Keratinocyte (primary cell): Measurements from ENCODE around the gene PYDC1. TPM values are rescaled to one million over a fixed set of nuclear protein-coding genes. Genes with fewer than 3 reads are reported as not detected.

Experiments
- DNase-seq: peaks from one replicate; pipeline ENCODE4 v3.0.0-alpha.2; 2011; ENCODE audit warnings: low read depth, missing footprints, low spot score
- FAIRE-seq: peaks from 2 replicates; lab custom pipeline; 2011; peaks lifted over from hg19 to GRCh38; lab: Jason Lieb, UNC
- H2AFZ ChIP-seq: 2 replicates; pipeline ENCODE4 v1.6.0; 2012; ENCODE audit warnings: low read length, control low read depth, inconsistent platforms; ENCODE audit not compliant: control insufficient read depth
- H3K27ac ChIP-seq: 2 replicates; pipeline ENCODE4 v1.5.1; 2011; ENCODE audit warnings: low read length; ENCODE audit not compliant: control insufficient read depth, insufficient read depth
- H3K27me3 ChIP-seq: 3 replicates; pipeline ENCODE4 v1.6.0; 2011; ENCODE audit warnings: low read length; ENCODE audit not compliant: control insufficient read depth, insufficient read depth; ENCODE audit errors: extremely low read depth
- H3K36me3 ChIP-seq, 2 experiments: 2 replicates in 1 of 2; 3 replicates in 1 of 2; pipeline ENCODE4 v1.5.1; 2011; ENCODE audit warnings: low read length in 2 of 2, mild to moderate bottlenecking in 1 of 2; ENCODE audit not compliant: control insufficient read depth in 2 of 2, insufficient read depth in 2 of 2; ENCODE audit errors: extremely low read depth in 1 of 2
- H3K4me1 ChIP-seq: 3 replicates; pipeline ENCODE4 v1.5.1; 2011; ENCODE audit warnings: low read length; ENCODE audit not compliant: control insufficient read depth, insufficient read depth; ENCODE audit errors: extremely low read depth
- H3K4me2 ChIP-seq: 3 replicates; pipeline ENCODE4 v1.6.0; 2011; ENCODE audit warnings: low read depth, low read length; ENCODE audit not compliant: control insufficient read depth, insufficient read depth; ENCODE audit errors: extremely low read depth
- H3K4me3 ChIP-seq, 3 experiments: fragments of 200-600 bp in 1 of 3; sonication (generic) in 1 of 3; 2 replicates in 2 of 3; 3 replicates in 1 of 3; pipeline ENCODE4 v1.5.1; 2011 to 2016; ENCODE audit warnings: low read length in 3 of 3, mild to moderate bottlenecking in 3 of 3, control low read depth in 2 of 3, inconsistent platforms in 1 of 3, low read depth in 1 of 3, mixed read lengths in 1 of 3, mixed run types in 1 of 3, moderate library complexity in 1 of 3; ENCODE audit not compliant: control insufficient read depth in 2 of 3, insufficient read depth in 2 of 3; ENCODE audit errors: extremely low read depth in 1 of 3
- H3K79me2 ChIP-seq: 2 replicates; pipeline ENCODE4 v1.6.0; 2012; ENCODE audit warnings: low read length; ENCODE audit not compliant: control insufficient read depth, insufficient read depth
- H3K9ac ChIP-seq: 3 replicates; pipeline ENCODE4 v1.6.0; 2011; ENCODE audit warnings: low read length; ENCODE audit not compliant: control insufficient read depth, insufficient read depth; ENCODE audit errors: extremely low read depth
- H3K9me1 ChIP-seq: 3 replicates; pipeline ENCODE4 v1.6.0; 2011; ENCODE audit warnings: low read length; ENCODE audit not compliant: control insufficient read depth, insufficient read depth; ENCODE audit errors: extremely low read depth
- H3K9me3 ChIP-seq: 2 replicates; pipeline ENCODE4 v1.5.1; 2012; ENCODE audit warnings: low read depth, low read length; ENCODE audit not compliant: control insufficient read depth
- H4K20me1 ChIP-seq: 3 replicates; pipeline ENCODE4 v1.6.0; 2011; ENCODE audit warnings: low read length; ENCODE audit not compliant: control insufficient read depth, insufficient read depth; ENCODE audit errors: extremely low read depth
- EZH2 ChIP-seq: IDR thresholded peaks from one replicate; pipeline ENCODE4 v1.6.1; 2012; ENCODE audit warnings: inconsistent platforms, mild to moderate bottlenecking, low read length, moderate library complexity
- dilution Hi-C: fragments of 300-500 bp; cut with MboI; formaldehyde crosslinking; loops from one replicate; pipeline ENCODE4 v1.7.0; 2020; ENCODE audit warnings: low sequenced_read_pairs; ENCODE audit not compliant: extremely low pct_ligation_motif_present
- polyA plus RNA-seq, 5 experiments: library from polyadenylated mRNA; depleted of rRNA in 3 of 5; stranded (reverse) in 3 of 5; stranded (forward) in 1 of 5; unstranded in 1 of 5; fragments of >200 nt; gene quantifications; 1 replicate in 1 of 5; 2 replicates in 3 of 5; 3 replicates in 1 of 5; pipeline versions ENCODE4 v1.2.1 to v1.2.3, GENCODE V29; 2011 to 2012; ENCODE audit warnings: missing spikeins in 2 of 5, low read depth in 1 of 5, low replicate concordance in 1 of 5
- TF ChIP-seq, protein P1 (sequence below), 3 experiments: IDR thresholded peaks in 1 of 3; conservative IDR thresholded peaks in 1 of 3; optimal IDR thresholded peaks in 1 of 3; 2 replicates in 2 of 3; 3 replicates in 1 of 3; pipeline versions ENCODE3 to v1.5.1; 2011; ENCODE audit warnings: low read length in 3 of 3, mild to moderate bottlenecking in 3 of 3, moderate library complexity in 2 of 3, control low read depth in 1 of 3, inconsistent platforms in 1 of 3; ENCODE audit not compliant: insufficient read depth in 2 of 3; ENCODE audit errors: extremely low read depth in 1 of 3

PYDC1 gene
- polyA plus RNA-seq, 1 donor (not counting 4 experiments of a cell fraction or from before 2014, with no cell fraction given), result not detected

GRCh38 chr16:31188450-31189411 is 28.2 kb downstream of the PYDC1 start:
- no peak overlapping the region for H3K4me3 ChIP-seq
- no peak overlapping the region for H3K4me2 ChIP-seq
- H3K79me2 ChIP-seq, result peaks cover 53% of the 10 kb centered on the region
- H3K27ac ChIP-seq, result no peak overlapping the region
- TF ChIP-seq, protein P1, sequence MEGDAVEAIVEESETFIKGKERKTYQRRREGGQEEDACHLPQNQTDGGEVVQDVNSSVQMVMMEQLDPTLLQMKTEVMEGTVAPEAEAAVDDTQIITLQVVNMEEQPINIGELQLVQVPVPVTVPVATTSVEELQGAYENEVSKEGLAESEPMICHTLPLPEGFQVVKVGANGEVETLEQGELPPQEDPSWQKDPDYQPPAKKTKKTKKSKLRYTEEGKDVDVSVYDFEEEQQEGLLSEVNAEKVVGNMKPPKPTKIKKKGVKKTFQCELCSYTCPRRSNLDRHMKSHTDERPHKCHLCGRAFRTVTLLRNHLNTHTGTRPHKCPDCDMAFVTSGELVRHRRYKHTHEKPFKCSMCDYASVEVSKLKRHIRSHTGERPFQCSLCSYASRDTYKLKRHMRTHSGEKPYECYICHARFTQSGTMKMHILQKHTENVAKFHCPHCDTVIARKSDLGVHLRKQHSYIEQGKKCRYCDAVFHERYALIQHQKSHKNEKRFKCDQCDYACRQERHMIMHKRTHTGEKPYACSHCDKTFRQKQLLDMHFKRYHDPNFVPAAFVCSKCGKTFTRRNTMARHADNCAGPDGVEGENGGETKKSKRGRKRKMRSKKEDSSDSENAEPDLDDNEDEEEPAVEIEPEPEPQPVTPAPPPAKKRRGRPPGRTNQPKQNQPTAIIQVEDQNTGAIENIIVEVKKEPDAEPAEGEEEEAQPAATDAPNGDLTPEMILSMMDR (optimal IDR thresholded peaks at IDR 0.05 in 1 of 3, IDR thresholded peaks at IDR 0.05 in 1 of 3, conservative IDR thresholded peaks at IDR 0.05 in 1 of 3; ENCODE audit: extremely low read depth in 1 of 3, insufficient read depth in 2 of 3, low read length in 3 of 3), result no peak
- no peaks in the 10 kb centered on the region for H3K27me3 ChIP-seq
- H2AFZ ChIP-seq, result no peak overlapping the region
- H3K9ac ChIP-seq, result no peak overlapping the region
- peaks cover 56 to 93% of the 10 kb centered on the region in 2 experiments for H3K36me3 ChIP-seq
- DNase-seq, result no peak
- dilution Hi-C loops, result no loop called here
- no peaks in the 10 kb centered on the region for H3K9me3 ChIP-seq
- H3K9me1 ChIP-seq, result no peaks in the 10 kb centered on the region
- peaks cover 32% of the 10 kb centered on the region for H4K20me1 ChIP-seq
- FAIRE-seq, result no peak
- no peaks in the 10 kb centered on the region for H3K4me1 ChIP-seq

DNA sequence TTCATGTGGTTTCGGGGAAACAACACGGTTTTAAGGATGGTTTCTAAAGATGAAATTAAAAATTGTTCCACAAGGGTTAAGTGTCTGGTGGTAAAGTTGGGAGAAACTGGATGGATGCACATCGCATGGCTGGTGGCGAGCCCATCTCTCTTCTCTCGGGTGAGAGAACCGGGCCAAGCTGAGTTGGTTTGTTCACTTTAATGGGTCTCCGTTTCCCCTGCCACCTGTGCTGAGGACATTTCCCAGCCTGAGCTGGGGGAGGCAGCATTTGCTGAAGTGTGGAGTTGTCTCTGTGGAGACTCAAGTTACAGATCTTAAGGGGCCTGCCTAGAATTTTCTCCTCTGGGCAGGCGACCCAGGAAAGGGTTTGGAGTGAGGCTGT is 29.1 kb downstream of the PYDC1 start:
- Histone ChIP-seq H3K4me2 (no peak overlapping the region), H3K9ac (no peak overlapping the region), H4K20me1 (peaks cover 39% of the 10 kb centered on the region), H3K79me2 (peaks cover 63% of the 10 kb centered on the region), H3K36me3 (peaks cover 61 to 93% of the 10 kb centered on the region in 2 experiments), H3K9me3 (no peaks in the 10 kb centered on the region), H3K4me3 (no peak overlapping the region), H2AFZ (no peak overlapping the region), H3K27me3 (no peaks in the 10 kb centered on the region), H3K9me1 (peaks cover 1% of the 10 kb centered on the region), H3K4me1 (peaks cover 4% of the 10 kb centered on the region), H3K27ac (no peak overlapping the region)
- TF ChIP-seq, protein P1 (optimal IDR thresholded peaks at IDR 0.05 in 1 of 3, IDR thresholded peaks at IDR 0.05 in 1 of 3, conservative IDR thresholded peaks at IDR 0.05 in 1 of 3; ENCODE audit: extremely low read depth in 1 of 3, insufficient read depth in 2 of 3, low read length in 3 of 3), result no peak
- no peak for TF ChIP-seq EZH2
- no peak for FAIRE-seq
- dilution Hi-C loops, result no loop called here
- no peak for DNase-seq
